Measurements from ENCODE around the gene CAPNS2. TPM values are rescaled to one million over a fixed set of nuclear protein-coding genes. Genes with fewer than 3 reads are reported as not detected.

The CAPNS2 gene
- total and polyA plus RNA-seq, 2 of the 13 experiments (the other 11 are each of a cell fraction or from before 2014, with no cell fraction given) = 0.29 TPM; not detected in 1

GRCh38 chr16:55565086-55565485 is 1.4 kb upstream of the CAPNS2 start:
- DNase-seq (ENCODE audit: low spot score) (no peak), ATAC-seq (no peak), FAIRE-seq (no peak)
- Histone ChIP-seq H3K4me2 (ENCODE audit: low read depth, low read length) (no peak overlapping the region), H3K36me3 (replicated peaks in 1 of 2; ENCODE audit: control insufficient read depth in 1 of 2, insufficient read depth in 2 of 2, low read length in 2 of 2) (peaks cover 0 to 1% of the 10 kb centered on the region in 2 experiments; a peak in 1 of 5 replicates), H3K27ac (ENCODE audit: extremely low read length, insufficient read depth, low read length) (no peak overlapping the region), H3K4me3 (replicated peaks in 1 of 3; ENCODE audit: insufficient read depth in 1 of 3, low read depth in 2 of 3, low read length in 3 of 3) (no peak overlapping the region), H3K9me3 (ENCODE audit: low read length) (no peaks in the 10 kb centered on the region), H4K20me1 (ENCODE audit: insufficient read depth, low read length) (no peaks in the 10 kb centered on the region), H3K4me1 (ENCODE audit: insufficient read depth, low read length) (peaks cover 7% of the 10 kb centered on the region), H3K9ac (ENCODE audit: insufficient read depth, low read depth, low read length) (no peak overlapping the region), H3K27me3 (ENCODE audit: control insufficient read depth in 1 of 2, insufficient read depth in 2 of 2, low read length in 2 of 2) (no peaks in the 10 kb centered on the region), H3K79me2 (ENCODE audit: insufficient read depth, low read length) (no peaks in the 10 kb centered on the region), H2AFZ (ENCODE audit: low read length) (no peak overlapping the region)
- no TSS peak for BruUV-seq (replicated peaks)
- ChIA-PET CTCF (ENCODE audit: low intra/inter-chr PET ratio, low total read pairs) (no interaction called here), POLR2A (no interaction called here)
- WGBS (ENCODE audit: low lambda C conversion rate) = 78% methylated on average over 1 of the region's 1 CpG
- in situ Hi-C loops (cut with HindIII; ENCODE audit: extremely low pct_ligation_motif_present, low pct_unique_long_range_greater_than_20kb) = no loop called here
- intact Hi-C loops (cut with micrococcal nuclease; ENCODE audit: unreplicated experiment) = no loop called here
- TF ChIP-seq ZNF749 (CRISPR knock-in tag; IDR thresholded peaks at IDR 0.05; ENCODE audit: borderline replicate concordance) (no peak), ZNF644 (CRISPR knock-in tag; IDR thresholded peaks at IDR 0.05; ENCODE audit: low read depth) (no peak), TAF15 (IDR thresholded peaks at IDR 0.05; ENCODE audit: low read depth, low read length, poor library complexity, severe bottlenecking) (no peak), ZNF580 (CRISPR knock-in tag; IDR thresholded peaks at IDR 0.05; ENCODE audit: borderline replicate concordance, low read depth) (no peak), HDAC6 (IDR thresholded peaks at IDR 0.05; ENCODE audit: low read depth, low read length) (no peak), TCF12 (IDR thresholded peaks at IDR 0.05) (no peak), TCF12 (CRISPR knock-in tag; IDR thresholded peaks at IDR 0.05) (no peak), ZSCAN9 (CRISPR knock-in tag; IDR thresholded peaks at IDR 0.05; ENCODE audit: borderline replicate concordance) (no peak), ZKSCAN5 (CRISPR knock-in tag; IDR thresholded peaks at IDR 0.05) (no peak), CSRNP2 (CRISPR knock-in tag; conservative IDR thresholded peaks at IDR 0.05; ENCODE audit: low read depth) (no peak), SALL1 (CRISPR knock-in tag; IDR thresholded peaks at IDR 0.05) (no peak), ZBTB49 (CRISPR knock-in tag; IDR thresholded peaks at IDR 0.05; ENCODE audit: borderline replicate concordance) (no peak), NR2F6 (IDR thresholded peaks at IDR 0.05) (no peak), NR2F6 (CRISPR knock-in tag; IDR thresholded peaks at IDR 0.05) (no peak), SNAPC5 (CRISPR knock-in tag; IDR thresholded peaks at IDR 0.05; ENCODE audit: borderline replicate concordance) (no peak), ZNF564 (CRISPR knock-in tag; IDR thresholded peaks at IDR 0.05) (no peak), E2F5 (CRISPR knock-in tag; conservative IDR thresholded peaks at IDR 0.05) (no peak), ZNF567 (CRISPR knock-in tag; IDR thresholded peaks at IDR 0.05; ENCODE audit: borderline replicate concordance) (no peak), YEATS2 (CRISPR knock-in tag; IDR thresholded peaks at IDR 0.05; ENCODE audit: borderline replicate concordance) (no peak)
